DMS153 treated with DMSO at 0.1 percent for 48 hours (cell line): Measurements from ENCODE around the gene KCND2.

ENCODE experiments used
- DNase-seq: peaks from one replicate; lab custom pipeline; 2025; ENCODE audit not compliant: unreplicated experiment; lab: John Stamatoyannopoulos, UW

Gene KCND2

DNA sequence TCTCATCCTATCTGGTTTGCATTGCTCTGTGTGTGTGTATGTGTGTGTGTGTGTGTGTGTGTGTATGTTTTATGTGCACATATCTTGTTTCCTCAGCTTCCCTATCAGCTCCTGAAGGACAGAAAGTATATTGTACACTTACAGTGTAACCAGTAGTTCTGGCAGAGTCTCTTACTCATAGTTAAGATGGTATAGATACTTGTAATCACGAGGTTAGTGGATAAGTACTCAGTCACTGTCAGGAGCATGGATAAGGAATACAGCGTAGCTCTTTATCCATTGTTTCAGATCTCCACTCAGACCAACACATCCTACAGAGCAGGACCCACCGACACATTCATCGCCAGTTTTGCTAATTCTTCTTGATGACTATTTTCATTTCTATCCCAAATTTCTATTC lies 309.9 kb downstream of the KCND2 start:
- DNase-seq = no peak

DNA sequence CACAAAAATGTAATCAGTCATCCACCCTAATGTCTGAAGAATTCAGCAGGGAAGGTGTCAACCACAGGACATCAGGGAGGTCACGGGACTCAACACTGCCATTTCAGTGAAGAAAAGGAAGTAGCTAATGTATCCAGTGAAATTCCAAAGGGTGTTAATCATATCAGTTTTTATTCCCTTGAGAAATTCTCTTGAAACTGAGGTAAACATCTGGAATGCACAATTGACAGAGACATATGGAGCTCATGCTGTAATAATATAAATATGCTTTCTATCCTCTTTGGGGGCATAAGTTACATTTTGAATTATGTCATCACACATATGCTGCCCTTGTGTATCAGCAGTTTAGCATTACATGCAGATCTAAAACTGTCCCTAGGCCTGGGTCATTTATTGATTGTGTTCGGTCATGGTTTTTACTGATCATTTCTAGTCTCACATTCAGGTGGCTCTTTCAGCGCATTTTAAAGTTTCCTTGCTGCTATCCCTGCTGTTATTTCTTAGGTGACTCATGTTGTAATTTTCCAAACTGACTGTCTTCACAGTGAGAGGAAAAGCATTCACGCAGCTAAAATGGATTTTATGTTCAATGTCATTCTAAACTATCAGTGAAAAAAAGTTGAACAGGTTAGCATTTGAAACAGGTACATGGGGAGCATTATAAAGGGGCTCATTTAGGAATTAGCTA lies 311.1 kb downstream of the KCND2 start:
- no peak for DNase-seq

DNA sequence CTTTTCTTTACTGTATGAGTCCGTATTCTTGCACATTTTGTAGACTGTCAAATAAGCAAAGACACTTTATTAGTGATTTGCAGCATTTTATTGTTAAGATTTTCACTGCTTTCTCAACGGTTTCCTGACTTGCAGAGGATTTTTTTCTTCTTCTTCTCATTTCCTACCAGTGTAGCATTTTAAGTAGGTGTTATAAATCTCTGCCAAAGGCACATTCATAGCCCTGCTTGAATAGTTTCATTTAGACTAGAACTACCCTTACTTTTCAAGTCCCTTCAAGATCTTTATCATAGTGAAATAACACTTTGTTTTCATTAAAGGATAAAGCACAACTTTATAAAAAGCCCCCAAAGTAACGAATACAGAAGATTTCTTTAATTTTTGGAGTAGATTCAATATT lies 313.6 kb downstream of the KCND2 start:
- no peak for DNase-seq

DNA sequence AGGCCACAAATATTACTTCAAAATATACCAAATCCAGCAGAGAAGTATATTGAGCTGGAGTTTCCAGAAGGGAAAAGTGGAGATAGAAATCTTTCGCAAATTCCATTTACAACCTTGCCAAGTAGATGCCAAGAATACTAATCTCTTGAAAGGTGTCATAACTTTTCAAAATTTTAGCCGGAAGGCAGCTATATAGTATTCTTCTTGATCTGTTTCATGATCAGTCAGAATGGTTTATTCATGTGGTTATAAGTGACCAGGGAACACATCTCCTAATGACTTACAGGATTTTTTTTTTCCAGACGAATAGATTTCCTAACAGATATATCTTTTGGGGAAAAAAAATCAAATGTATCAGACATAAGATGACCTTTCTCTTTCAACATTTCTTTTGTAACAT lies 314.3 kb downstream of the KCND2 start:
- no peak for DNase-seq

DNA sequence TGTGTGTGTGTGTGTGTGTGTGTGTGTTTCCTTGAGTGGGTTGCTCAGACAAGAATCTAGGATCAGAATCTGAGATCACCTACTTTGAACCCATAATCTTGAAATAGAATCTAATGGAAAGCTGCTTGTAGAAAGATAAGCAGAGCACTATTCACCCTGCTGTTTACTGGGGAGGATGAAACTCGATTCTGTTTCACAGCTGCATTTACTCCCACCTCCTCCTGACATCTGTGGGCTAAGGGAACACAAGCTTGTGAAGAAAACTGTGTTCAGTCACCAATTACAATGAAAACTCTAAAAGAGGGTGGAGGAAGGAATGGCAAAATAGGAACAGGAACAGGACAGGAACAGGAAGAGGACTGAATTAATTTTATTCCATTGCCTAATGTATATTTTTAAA lies 315.4 kb downstream of the KCND2 start:
- no peak for DNase-seq

DNA sequence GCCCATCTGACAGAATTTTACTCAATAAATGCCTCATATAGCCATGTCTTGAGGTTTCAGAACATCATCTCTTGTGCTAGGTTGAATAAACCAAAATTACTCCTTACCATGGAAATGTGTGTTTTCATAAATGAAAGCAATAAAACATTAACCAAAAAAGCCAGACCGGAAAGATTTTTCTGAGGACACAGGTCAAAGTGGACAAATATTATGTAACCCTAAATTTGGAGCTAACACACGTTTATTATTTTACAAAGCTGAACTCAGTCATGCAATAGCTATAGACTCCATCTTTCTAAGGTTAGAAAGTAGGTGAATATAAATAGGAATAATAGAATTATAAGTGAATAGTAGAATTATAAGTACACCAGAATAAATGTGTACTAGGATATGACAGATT lies 315.9 kb downstream of the KCND2 start:
- no peak for DNase-seq

DNA sequence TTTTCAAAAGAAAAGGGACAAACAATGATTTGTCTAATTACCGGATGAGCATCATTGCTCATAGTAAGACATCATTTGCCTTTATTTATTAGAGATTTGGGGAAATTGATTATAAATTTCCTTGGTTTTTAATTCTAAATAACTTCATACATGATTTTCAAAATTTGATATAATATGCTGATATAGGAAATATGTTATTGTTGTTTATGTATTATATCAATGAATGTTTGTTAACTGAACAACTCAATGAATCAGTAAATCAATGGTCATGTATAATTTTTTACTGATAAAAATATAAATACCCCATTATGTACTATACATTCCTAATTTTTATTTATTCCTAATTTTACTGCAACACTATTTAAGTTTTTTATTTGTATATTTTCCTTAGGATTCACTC lies 327.6 kb downstream of the KCND2 start:
- DNase-seq = no peak

DNA sequence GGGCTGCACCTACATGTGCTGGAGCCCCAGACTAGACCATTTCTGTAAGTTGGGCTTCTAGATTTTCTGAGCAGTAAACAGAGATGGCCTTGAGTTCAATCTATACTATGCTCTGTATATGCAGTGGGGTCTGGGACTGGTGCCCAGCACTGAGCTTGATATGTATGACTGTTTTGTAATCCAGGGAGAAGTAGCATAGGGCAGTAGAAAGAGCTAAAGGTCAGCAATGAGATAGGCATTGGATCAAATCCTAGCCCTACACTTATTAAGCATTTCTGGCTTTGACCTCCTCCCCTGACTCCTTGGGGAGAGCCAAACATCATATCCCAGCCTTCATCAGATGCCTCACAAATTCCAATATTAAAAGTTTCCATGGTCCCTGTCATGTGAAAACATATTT lies 330.4 kb downstream of the KCND2 start:
- DNase-seq = no peak

DNA sequence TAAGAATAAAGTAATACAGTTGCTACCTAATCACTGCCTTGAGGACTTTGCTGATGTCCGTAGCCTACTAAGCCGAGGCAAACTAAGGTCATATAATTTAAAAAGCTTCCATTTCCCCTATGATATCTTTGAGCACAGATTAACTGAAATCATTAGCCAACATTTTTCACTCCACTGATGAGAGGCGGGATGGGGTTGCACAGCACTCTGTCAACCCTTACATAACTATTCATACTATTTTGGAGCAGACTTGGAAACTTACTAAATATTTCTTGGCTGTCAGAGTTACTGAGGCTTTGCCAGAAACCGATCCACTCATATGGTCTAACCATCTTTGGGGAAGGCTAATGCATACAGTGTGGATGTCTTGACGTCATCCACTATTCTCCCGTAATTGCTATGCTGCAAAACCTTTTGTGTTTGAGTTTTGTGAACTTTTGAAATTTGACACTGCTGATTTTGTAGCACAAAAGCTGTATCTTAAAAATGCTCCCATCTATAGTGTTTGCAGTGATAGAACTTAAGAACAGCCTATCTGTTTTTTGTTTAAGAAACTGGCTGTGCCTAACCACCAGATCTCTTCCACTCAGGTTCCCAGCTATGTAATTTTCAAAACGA lies 336.3 kb downstream of the KCND2 start:
- no peak for DNase-seq

DNA sequence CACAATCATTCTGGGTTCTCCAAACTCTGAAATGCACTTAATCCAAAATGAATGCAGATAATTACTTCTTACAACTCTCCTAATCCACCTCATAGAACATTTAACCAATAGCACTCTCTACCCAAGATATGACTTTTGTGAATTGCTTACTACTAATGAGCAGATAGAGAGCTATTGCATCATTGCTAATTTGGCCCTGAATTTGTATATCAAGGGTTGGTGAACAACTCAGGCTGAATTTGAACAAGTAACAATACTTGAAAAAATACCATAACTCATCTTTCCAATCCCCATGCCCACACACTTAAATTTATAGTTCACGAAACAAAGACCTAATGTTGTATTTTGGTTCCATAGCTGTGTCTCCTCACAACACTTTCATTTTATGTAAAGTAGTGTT lies 339.0 kb downstream of the KCND2 start:
- no peak for DNase-seq

DNA sequence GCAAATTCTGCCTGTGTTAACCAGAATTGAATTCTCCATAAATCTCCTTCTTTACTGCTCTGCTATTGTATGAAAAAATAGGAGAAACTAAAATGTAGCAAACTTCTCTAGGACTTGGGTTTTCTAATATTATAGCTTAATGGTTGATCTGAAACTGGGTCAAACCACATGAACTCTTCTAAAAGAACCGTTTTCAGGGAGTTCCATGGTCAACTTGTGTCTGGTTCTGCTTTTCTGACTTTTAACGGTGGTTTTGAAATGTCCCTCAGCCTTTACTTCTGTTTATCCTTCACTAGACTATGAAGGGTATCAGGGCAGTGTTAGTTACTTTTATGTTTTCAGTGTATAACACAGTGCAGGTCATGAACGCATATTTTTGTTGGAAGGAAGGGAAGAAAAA lies 342.7 kb downstream of the KCND2 start:
- no peak for DNase-seq

DNA sequence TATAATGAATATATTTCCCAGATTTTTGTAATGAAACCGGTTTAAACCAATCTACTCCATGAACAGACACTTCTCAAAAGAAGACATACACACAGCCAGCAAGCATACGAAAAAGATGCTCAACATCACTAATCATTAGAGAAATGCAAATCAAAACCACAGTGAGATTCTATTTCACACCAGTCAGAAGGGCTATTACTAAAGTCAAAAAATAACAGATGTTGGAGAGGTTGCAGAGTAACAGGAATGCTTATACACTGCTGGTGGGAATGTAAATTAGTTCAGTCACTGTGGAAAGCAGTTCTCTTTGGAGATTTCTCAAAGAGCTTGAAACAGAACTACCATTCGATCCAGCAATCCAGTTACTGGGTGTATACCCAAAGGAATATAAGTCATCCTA lies 344.3 kb downstream of the KCND2 start:
- no peak for DNase-seq

DNA sequence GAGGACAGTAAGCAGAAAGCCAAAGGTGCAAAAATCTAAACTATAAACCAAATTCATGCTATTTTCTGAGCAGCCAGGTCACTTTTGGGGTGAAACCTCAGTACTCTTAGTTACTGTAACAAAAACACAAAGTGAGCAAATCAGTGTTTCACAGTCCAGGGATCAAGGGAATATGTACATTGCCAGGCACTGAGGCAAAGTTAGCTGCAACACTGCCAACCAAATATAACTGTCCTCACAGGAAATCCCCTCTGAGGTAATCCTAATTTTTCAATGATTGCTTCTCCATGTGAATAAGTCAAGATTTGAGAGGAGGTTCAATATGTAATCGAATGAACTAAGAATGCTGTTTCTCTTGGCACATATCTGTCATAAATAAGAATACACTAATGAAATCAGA lies 355.3 kb downstream of the KCND2 start:
- no peak for DNase-seq

DNA sequence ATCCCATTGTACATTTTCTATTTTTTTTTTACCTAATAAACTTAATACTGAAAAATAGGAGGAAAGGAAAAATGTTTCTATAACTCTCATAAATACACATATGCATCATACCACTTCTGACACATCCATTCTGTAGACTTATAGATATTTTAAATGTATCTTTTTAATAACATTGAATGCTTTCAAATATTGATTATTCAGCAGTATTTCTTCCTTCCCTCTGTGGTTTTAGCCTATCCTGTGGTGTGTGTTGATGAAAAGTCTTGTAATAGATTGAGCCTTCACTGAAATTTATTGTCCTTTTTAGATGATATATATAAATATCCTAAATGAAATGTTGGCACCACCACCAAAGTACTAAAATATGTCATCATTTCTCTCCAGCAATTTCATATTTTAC lies 366.9 kb downstream of the KCND2 start:
- no peak for DNase-seq

DNA sequence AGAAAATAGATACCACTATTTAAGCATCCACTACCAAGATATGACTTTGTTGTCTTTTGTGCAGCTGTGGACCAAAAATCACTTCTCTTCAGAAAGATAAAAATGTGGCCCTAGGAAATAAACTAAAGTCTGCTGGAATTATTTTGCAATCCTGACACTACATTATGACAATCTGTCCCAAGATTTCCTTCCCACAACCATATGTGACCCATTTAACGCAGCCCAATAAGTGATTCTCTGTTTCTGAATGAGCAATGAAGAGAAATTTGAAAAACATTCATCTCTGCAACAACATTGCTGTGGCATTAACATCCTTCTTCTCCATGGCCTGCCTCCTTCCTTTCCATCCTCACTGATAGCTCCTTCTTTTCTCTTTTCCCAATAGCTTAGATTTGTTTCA lies 373.0 kb downstream of the KCND2 start:
- no peak for DNase-seq

DNA sequence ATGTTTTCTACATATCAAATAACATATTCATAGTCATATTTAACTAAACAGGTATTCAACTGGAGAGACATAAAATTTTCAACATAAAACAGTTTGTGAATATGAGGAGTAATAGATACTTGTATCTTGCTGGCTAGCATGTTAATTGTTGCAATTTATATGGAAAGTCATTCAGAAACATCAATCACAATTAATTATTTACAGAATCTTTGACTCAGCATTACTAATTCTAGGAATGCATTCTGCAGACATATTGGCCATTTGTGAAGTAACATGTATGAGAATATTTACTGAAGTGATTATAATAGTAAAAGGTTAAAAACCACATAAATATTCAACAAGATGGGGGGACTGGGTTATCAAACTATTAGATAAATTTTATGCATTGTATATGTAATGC lies 381.3 kb downstream of the KCND2 start:
- DNase-seq = no peak

DNA sequence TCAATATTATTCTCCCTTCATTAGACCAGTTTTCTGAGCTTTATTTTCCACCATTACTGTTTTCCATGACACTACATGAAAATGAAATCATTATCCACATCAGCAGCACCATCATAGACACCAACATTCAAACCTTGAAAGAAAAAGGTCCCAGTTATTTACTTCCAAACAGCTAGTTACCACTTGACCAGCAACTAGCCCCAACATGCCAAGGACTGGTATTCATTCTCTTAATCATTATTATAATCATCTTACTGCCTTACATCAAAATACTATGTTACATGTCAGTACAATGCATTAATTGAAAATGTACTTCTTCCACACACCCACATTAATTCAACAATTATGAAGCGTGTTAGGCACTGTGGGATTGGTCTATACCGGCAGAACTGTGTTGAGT lies 385.5 kb downstream of the KCND2 start:
- DNase-seq = no peak

DNA sequence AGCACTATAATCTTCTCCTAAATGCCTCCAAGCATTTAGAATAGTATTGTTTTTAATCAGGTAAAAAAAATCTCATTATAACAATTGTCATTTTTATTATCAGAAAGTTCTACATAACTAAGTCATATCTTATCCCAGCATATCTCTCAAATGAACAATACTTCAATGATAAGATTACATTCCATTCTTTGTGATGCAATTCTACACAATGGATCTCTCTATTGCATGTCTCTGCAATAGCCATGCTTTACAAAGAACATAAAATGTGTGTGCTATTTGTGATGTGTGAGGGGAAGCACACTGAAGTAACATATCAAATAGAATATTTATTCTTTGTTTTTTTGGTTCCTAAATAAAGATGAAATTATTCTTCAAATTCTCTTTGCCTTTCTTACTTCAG lies 389.3 kb downstream of the KCND2 start:
- no peak for DNase-seq

DNA sequence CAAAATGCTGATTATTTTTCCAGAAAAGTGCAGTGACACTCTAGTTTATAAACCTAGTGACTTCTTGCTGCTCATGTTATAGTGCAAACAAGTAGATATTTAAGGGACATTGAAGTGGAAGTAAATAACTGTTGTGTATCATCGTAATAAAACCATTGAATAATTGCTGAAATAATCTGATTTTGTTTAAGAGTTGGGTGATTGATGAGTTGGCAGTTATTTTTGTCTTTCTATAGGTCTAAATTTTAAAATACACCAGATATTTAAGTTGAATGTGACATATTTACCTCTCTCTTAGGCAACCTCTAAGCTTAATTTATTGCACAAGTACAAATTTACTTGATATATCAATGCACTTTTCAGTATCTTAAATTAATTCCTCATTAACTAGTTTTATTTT lies 392.1 kb downstream of the KCND2 start:
- DNase-seq = no peak

DNA sequence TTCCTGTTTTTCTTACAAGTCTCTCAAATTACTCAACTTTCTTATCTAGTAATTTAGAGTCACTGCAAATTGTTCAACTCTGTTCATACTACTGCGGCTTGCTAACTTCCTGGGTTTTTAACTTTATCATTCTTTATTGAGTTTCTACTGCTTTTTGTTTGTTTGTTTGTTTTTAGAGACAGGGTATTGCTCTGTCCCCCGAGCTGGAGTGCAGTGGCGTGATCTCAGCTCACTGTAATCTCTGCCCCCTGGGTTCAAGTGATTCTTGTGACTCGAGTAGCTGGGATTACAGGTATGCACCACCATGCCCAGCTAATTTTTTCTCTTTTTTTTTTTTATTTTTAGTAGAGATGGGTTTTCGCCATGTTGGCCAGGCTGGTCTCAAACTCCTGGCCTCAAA lies 402.1 kb downstream of the KCND2 start:
- no peak for DNase-seq

DNA sequence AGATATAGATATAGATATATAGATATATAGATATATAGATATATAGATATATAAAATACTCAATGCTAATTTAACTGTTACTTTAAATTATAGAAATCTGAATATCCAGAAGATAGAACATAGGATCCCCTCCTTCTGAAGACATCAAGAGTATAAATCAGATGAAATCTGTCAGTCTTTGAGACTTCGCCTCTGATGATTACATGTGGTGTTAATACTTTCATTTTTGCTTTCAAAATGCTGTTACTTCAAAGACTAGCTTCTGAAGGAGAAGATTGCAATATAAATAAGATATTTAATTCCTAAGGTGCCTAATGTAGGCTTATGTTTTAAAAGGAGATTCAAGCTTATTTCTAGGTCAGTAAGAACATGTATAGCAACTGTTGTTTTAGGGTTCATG lies 404.6 kb downstream of the KCND2 start:
- no peak for DNase-seq

DNA sequence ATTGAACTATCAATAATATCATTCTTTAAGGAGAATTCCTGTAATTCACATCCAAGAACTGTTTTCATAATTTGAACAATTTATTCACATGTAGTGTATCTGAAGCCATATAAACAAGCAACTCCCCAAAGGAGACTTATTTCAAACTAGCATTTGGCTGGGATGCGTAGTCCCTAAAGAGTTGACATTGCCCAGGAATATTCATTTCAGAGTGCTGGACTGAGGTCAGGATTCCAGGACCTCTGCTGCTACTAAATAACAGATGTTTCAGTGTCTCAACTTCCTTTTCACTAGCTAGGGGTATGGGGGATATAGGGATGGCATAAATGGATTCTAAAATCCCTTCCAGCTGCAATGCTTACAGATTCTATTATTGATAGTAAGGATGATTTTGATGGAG lies 408.0 kb downstream of the KCND2 start:
- no peak for DNase-seq

DNA sequence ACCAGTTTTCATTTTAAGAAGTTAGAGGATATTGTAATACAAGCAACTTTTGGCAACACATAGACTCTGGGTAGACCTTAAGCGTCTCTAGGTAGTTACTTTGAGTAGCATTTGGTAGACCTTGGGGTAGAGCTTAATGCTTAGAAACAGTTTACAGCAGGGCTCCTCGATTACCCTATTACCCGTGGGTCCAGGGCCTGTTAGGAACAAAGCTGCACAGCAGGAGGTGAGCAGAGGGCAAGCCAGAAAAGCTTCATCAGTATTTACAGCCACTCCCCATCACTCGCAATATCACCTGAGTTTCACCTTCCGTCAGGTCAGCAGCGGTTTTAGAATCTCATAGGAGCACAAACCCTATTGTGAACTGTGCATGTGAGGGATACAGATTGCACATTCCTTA lies 411.5 kb downstream of the KCND2 start:
- DNase-seq = no peak
